22Rv1 (cell line): Measurements from ENCODE around the gene CLIP1.

Source experiments
- ZFX ChIP-seq: fragments of 450-650 bp; IDR thresholded peaks from 2 replicates; pipeline ENCODE4 v1.6.1; 2017; ENCODE audit warnings: antibody characterized with exemption, borderline replicate concordance
- TF ChIP-seq, protein P1 (sequence below): fragments of 450-650 bp; IDR thresholded peaks from 2 replicates; pipeline ENCODE4 v1.5.1; 2017; ENCODE audit warnings: mild to moderate bottlenecking

DNA sequence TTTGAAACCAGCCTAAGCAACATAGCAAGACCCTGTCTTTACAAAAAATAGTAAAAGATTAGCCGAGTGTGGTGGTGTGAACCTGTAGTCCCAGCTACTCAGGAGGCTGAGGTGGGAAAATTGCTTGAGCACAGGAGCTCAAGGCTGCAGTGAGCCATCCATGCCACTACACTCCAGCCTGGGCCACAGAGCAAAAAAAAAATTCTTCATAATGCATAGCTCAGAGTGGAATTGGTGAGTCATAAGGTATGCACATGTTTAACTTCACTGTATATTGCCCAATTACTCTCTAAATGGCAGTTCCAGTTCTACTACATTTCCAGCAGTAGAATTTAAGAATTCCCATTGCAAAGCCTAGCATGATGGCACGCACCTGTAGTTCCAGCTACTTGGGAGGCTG is 26.8 kb upstream of the CLIP1 start:
- TF ChIP-seq, protein P1, sequence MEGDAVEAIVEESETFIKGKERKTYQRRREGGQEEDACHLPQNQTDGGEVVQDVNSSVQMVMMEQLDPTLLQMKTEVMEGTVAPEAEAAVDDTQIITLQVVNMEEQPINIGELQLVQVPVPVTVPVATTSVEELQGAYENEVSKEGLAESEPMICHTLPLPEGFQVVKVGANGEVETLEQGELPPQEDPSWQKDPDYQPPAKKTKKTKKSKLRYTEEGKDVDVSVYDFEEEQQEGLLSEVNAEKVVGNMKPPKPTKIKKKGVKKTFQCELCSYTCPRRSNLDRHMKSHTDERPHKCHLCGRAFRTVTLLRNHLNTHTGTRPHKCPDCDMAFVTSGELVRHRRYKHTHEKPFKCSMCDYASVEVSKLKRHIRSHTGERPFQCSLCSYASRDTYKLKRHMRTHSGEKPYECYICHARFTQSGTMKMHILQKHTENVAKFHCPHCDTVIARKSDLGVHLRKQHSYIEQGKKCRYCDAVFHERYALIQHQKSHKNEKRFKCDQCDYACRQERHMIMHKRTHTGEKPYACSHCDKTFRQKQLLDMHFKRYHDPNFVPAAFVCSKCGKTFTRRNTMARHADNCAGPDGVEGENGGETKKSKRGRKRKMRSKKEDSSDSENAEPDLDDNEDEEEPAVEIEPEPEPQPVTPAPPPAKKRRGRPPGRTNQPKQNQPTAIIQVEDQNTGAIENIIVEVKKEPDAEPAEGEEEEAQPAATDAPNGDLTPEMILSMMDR = no peak
- TF ChIP-seq ZFX = no peak
